HG02852 (cell line): ENCODE measurements around the gene NUDCD3.
A peak's percentile ranks its signal among the peaks of the same experiment; 100 is the strongest.

ENCODE experiments used
- ATAC-seq: cut with Tn5 transposase; IDR thresholded peaks from one replicate; pipeline ENCODE4 v1.9.1; 2021; ENCODE audit warnings: mild to moderate bottlenecking, moderate library complexity; ENCODE audit not compliant: unreplicated experiment

NUDCD3 gene

GRCh38 chr7:44490351-44491200, at the start of gene NUDCD3:
NUDCD3 (minus strand) TSS chr7:44490658; CDS start chr7:44490600, 58 bp downstream.
- ATAC-seq, result peak; percentile 94

- no peak for ATAC-seq
Measured at GRCh38 chr7:44539669-44540506, 49.4 kb upstream of the NUDCD3 start.

GRCh38 chr7:44538798-44539668, 48.6 kb upstream of the NUDCD3 start:
- no peak for ATAC-seq

- no peak for ATAC-seq
Measured at GRCh38 chr7:44538093-44538797, 47.8 kb upstream of the NUDCD3 start.

GRCh38 chr7:44537442-44537841, 47.0 kb upstream of the NUDCD3 start:
- ATAC-seq, result no peak

- ATAC-seq, result no peak
Measured at GRCh38 chr7:44536090-44536489, 45.6 kb upstream of the NUDCD3 start.

- no peak for ATAC-seq
Measured at GRCh38 chr7:44535348-44536064, 45.0 kb upstream of the NUDCD3 start.

GRCh38 chr7:44534501-44534900, 44.0 kb upstream of the NUDCD3 start:
- ATAC-seq, result no peak

- ATAC-seq, result no peak
Measured at GRCh38 chr7:44534087-44534486, 43.6 kb upstream of the NUDCD3 start.

GRCh38 chr7:44533301-44534055, 43.0 kb upstream of the NUDCD3 start:
- ATAC-seq, result no peak

GRCh38 chr7:44531421-44532380, 41.2 kb upstream of the NUDCD3 start:
- no peak for ATAC-seq

- ATAC-seq, result no peak
Measured at GRCh38 chr7:44530990-44531389, 40.5 kb upstream of the NUDCD3 start.

GRCh38 chr7:44524811-44525388, 34.4 kb upstream of the NUDCD3 start:
- ATAC-seq, result no peak

- no peak for ATAC-seq
Measured at GRCh38 chr7:44522315-44522714, 31.9 kb upstream of the NUDCD3 start.

- no peak for ATAC-seq
Measured at GRCh38 chr7:44521347-44522095, 31.1 kb upstream of the NUDCD3 start.

- no peak for ATAC-seq
Measured at GRCh38 chr7:44520574-44520973, 30.1 kb upstream of the NUDCD3 start.

GRCh38 chr7:44519546-44519945, 29.1 kb upstream of the NUDCD3 start:
- ATAC-seq, result no peak
